GM11168 (cell line): Measurements from ENCODE around the gene BSX.

Experiments used
- in situ Hi-C: fragments of 300-500 bp; cut with MboI; formaldehyde crosslinking; loops from one replicate; pipeline ENCODE4 v1.12.0; 2022; ENCODE audit warnings: low sequenced_read_pairs; ENCODE audit not compliant: unreplicated experiment

Gene BSX

DNA sequence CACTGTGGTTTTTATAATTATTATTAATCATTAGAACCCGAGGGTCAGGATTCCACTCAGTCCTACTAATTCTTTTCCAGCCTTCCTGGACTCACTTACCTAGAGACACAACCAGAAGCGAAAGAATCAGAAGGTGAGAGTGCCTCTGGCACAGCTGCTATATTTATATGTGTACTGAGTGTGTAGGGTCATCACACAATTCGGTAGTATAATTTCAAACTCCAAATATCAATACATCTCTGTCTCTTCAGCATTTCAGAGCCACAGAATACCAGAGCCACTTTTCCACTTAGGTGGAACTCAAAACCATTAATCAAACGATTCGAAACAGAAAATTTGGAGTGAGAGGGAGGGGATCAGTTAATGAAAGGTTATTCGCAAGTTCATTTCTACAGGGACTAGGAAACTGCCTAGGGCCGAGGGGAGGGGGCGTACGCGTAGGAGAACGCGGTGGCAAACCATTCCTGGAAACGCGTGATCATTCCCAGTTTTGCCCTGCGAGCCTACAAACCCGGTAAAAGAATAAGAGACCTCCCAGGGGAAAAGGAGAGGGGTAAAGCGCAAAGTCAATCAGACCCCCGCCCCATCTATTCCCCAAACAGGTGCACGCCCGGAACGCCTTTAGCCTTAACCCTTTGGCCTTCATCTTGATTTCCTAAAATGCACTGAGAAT, 5.4 kb downstream of the BSX start:
- in situ Hi-C loops: no loop called here

DNA sequence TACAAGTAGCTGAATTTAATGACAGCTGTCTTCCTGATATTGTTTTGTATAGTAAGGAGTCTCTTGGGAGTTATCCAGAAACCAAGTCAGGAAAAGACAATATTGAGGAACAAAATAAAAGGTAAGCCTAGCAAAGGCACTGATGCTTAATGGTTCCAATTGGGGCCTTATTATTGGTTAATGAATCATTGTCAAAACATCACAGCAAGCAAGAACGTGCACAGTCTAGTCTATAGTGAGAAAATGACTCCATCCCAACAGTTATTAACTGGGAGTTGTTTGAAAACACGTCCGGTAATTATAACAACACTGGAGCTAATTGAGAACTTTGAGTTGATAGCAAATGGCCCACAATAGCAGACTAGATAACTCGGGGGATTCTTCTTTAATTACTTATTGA, 17.7 kb downstream of the BSX start:
- in situ Hi-C loops: no loop called here

DNA sequence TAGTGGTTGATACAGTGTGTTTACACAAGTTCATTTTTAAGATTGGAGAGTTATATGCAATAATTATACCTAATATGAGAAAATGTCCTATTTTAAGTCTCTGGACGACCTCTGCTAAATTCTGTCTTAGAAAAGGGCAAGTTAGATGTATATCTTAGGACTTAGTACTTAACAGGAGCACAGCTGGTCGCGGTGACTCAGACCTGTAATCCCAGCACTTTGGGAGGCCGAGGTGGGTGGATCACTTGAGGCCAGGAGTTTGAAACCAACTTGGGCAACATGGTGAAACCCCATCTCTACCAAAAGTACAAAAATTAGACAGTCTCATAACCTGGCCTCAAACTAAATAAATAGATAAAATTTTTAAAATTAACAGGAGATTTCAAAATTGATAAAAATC, 27.2 kb downstream of the BSX start:
- in situ Hi-C loops: no loop called here

DNA sequence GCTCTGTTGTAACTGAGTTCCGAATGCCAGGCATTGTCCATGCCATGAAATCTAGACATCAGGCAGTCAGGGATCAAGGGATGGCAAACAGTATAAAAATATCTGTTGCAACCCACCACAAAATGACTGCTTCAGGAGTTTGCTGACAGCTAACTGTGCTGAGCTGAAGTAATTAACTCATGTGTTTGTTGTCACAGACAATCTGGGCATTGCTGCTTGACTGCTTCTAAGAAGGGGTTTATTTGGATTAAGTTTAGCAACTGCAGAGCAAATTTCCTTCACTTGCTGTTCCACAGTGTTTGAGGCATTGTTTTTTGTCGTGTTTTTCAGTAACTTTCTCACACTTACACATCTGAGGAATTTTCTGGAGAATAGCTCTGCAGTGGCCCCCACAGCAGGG, 30.4 kb downstream of the BSX start:
- in situ Hi-C loops: no loop called here

DNA sequence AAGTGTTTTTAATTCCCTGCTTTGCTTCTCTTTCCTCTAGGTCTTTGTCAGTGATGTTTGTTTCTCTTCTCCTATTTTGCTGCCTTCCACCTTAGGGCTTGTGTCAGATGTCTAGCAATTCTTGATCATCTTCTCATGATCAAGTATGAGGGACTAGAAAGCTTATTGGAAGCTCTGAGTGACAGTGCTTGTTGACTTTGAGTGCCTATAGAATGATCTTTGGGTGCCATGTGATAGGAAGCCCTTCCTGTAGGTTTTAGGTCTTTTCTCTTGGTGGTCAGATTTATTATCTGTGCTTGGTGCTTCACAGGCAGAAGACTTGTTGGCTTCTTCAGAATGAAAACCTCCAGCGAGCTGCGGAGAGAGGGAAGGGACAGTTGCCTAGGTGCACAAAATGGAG, 43.1 kb downstream of the BSX start:
- in situ Hi-C loops: no loop called here

DNA sequence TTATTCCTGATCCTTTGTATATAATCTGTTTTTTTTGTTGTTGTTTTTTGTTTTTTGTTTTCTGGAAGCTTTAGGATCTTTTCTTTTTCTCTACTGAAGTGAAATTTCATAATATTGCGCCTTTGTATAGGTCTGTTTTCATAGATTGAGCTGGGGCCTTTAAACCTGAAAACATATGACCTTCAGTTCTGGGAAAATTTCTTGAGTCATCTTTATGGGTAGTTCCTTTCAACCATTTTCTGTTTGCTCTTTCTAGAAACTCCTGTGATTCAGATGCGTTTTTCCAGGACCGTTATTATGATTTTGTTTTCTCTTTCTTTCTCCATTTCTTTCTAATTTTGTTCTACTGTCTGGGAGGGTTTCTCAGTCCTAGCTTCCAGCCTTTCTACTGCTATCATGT, 43.7 kb downstream of the BSX start:
- in situ Hi-C loops: no loop called here

DNA sequence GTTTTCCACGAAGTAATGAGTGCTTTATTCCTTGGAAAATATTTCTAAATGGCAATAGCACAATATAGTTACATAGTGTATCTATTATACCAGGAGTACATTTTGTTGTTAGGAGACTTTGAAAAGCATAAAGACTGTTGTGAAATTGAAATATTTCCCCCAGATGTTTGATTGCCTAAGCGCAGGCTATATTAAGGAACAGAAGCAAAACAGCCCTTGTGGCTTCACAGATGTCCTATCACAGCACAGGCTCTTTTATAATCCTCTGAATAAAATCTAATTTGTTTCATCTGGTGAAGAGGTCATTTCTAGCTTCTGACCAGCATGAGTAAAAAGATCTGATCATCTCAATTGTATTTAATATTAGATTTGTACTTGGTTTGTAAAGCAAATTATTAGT, 48.2 kb downstream of the BSX start:
- in situ Hi-C loops: no loop called here

DNA sequence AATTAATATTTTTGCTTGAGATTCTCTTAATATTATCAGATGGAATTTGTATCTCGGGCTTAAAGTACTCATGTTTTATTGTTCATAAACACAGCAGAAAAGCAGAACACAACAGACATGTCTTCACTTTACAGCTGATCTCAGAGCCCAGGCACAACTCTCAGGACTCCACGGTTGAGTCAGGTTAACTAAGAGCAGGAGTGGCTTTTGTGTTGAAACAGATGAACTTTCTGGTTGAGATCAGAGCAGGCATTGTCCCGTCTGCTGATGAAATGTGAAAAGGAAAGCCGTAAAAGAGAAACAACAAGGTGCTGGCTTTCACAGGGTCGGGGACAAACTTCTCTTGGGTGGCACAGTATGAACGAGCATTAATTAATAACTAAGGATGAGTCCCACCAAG, 50.1 kb downstream of the BSX start:
- in situ Hi-C loops: no loop called here
